A673 (cell line): ENCODE data around the gene GSTA1. TPM values are rescaled to one million over a fixed set of nuclear protein-coding genes. Genes with fewer than 3 reads are reported as not detected.
"Not testable (repeated sequence)": the region's sequence is repeated elsewhere in the genome, so short reads cannot be mapped to it uniquely, and the experiment has no call there.

Source experiments
- BruUV-seq: library from RNA; stranded (reverse); fragments of 400-500 nt; replicated peaks from 2 replicates; lab custom pipeline; 2021; lab: Mats Ljungman, UMichigan
- CTCF ChIA-PET: fragments of 300-600 bp; sonication (Branson Sonifier 250); formaldehyde crosslinking; loops from one replicate; lab custom pipeline; 2022; ENCODE audit warnings: antibody characterized with exemption; lab: Charles Lee
- POLR2A ChIA-PET: fragments of 300-600 bp; sonication (Branson Sonifier 250); formaldehyde crosslinking; loops from one replicate; lab custom pipeline; 2022; ENCODE audit warnings: antibody characterized with exemption; ENCODE audit not compliant: low non-redundant PET; lab: Charles Lee
- DNase-seq: peaks from one replicate; pipeline ENCODE4 v3.0.0-alpha.2; 2015; ENCODE audit warnings: low spot score
- H3K27ac ChIP-seq: fragments of 200-600 bp; sonication (generic); 2 replicates; pipeline ENCODE4 v1.5.1; 2016; ENCODE audit warnings: mixed run types, low read depth, mild to moderate bottlenecking, mixed read lengths, antibody characterized with exemption, low read length; ENCODE audit not compliant: poor library complexity, severe bottlenecking
- H3K27me3 ChIP-seq: fragments of 200-600 bp; sonication (generic); replicated peaks from 2 replicates; pipeline ENCODE4 v1.6.1; 2017; ENCODE audit warnings: mixed run types, low read depth, mild to moderate bottlenecking, mixed read lengths, antibody characterized with exemption, low read length; ENCODE audit not compliant: insufficient read depth, poor library complexity
- H3K36me3 ChIP-seq: fragments of 200-600 bp; sonication (generic); 2 replicates; pipeline ENCODE4 v1.6.1; 2016; ENCODE audit warnings: mixed run types, mild to moderate bottlenecking, mixed read lengths, antibody characterized with exemption, low read length; ENCODE audit not compliant: insufficient read depth, poor library complexity, severe bottlenecking
- H3K4me1 ChIP-seq: fragments of 200-600 bp; sonication (generic); 2 replicates; pipeline ENCODE4 v1.6.1; 2017; ENCODE audit warnings: mixed run types, mild to moderate bottlenecking, mixed read lengths, antibody characterized with exemption, low read length; ENCODE audit not compliant: insufficient read depth, poor library complexity, severe bottlenecking
- H3K4me3 ChIP-seq: fragments of 200-600 bp; sonication (generic); 2 replicates; pipeline ENCODE4 v1.5.1; 2016; ENCODE audit warnings: low read depth, mixed run types, mild to moderate bottlenecking, mixed read lengths, low read length; ENCODE audit not compliant: poor library complexity, severe bottlenecking
- H3K9me3 ChIP-seq: fragments of 200-600 bp; sonication (generic); 2 replicates; pipeline ENCODE4 v1.6.1; 2016; ENCODE audit warnings: mixed run types, low read depth, mild to moderate bottlenecking, mixed read lengths, antibody characterized with exemption, low read length; ENCODE audit not compliant: poor library complexity, severe bottlenecking
- CTCF ChIP-seq: fragments of 300-800, 200-600 bp; sonication (generic); conservative IDR thresholded peaks from 2 replicates; pipeline ENCODE4 v1.5.1; 2017; ENCODE audit warnings: low read depth, mild to moderate bottlenecking, antibody characterized with exemption, low read length, moderate library complexity, mixed read lengths
- EZH2 ChIP-seq: fragments of 200-600 bp; sonication (generic); IDR thresholded peaks from 2 replicates; pipeline ENCODE4 v1.6.1; 2017; ENCODE audit warnings: borderline replicate concordance, low read depth, mild to moderate bottlenecking, mixed read lengths, antibody characterized with exemption, low read length; ENCODE audit not compliant: poor library complexity, severe bottlenecking
- intact Hi-C: fragments of 100-400 bp; cut with micrococcal nuclease; formaldehyde crosslinking; loops from one replicate; pipeline ENCODE4 v1.10.0; 2022; ENCODE audit not compliant: unreplicated experiment
- total RNA-seq: library from RNA; stranded (reverse); gene quantifications from 2 replicates; pipeline ENCODE4 v1.2.3, GENCODE V29; 2021

The GSTA1 gene
- total RNA-seq, 1 experiment from 2014 or later: not detected

GRCh38 chr6:52790861-52791260 lies 12.8 kb downstream of the GSTA1 start:
- CTCF ChIA-PET: no interaction called here
- POLR2A ChIA-PET: no interaction called here
- Histone ChIP-seq H3K9me3 (no peaks in the 10 kb centered on the region), H3K4me3 (no peak overlapping the region), H3K27me3 (no peaks in the 10 kb centered on the region), H3K36me3 (no peaks in the 10 kb centered on the region), H3K4me1 (no peaks in the 10 kb centered on the region), H3K27ac (no peak overlapping the region)
- no peak for DNase-seq
- intact Hi-C loops: no loop called here
- TF ChIP-seq CTCF: no peak
- no peak for TF ChIP-seq EZH2
- BruUV-seq: no TSS peak

DNA sequence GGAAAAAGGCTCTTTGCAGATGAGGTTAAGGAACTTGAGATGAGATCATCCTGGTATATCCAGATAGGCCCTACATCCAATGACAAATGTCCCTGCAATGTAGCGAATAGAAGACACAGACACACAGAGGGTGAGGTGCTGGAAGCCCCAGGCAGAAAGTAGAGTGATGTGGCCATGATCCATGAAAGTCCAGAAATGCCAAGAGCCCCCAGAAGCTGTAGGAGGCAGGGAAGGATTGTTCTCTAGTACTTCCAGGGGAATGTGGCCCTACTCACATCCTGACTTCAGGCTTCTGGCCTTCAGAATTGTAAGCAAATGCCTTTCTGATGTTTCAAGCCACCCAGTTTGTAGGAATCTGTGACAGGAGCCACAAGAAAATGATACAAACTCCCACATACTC lies 14.0 kb downstream of the GSTA1 start:
- H3K27me3 ChIP-seq, H3K4me1 ChIP-seq, DNase-seq, BruUV-seq, H3K36me3 ChIP-seq, H3K9me3 ChIP-seq, CTCF ChIA-PET, H3K27ac ChIP-seq, POLR2A ChIA-PET, intact Hi-C loops, H3K4me3 ChIP-seq: not testable (repeated sequence)

DNA sequence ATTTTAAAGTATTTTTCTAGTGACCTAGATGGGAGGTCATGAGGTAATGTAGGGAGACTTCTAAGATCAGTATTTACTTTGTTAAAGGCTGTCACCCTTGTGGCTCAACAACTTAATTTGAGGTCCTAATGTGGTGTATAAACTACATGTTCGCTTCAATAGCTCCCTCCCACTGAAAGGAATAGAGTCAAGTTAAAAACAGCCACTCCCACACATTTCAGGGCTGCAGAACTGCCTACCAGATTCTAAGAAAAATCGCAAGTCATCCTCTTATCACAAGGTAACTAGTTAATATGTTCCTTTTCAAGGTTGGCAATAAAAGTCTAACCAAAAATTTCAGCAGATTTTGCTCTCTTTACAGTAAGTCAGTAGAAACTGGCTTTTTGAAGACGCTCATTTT lies 15.1 kb downstream of the GSTA1 start:
- POLR2A ChIA-PET: no interaction called here
- CTCF ChIA-PET: no interaction called here
- no peak overlapping the region for H3K27ac ChIP-seq
- H3K4me3 ChIP-seq: no peak overlapping the region
- no peaks in the 10 kb centered on the region for H3K36me3 ChIP-seq
- no peak for TF ChIP-seq EZH2
- TF ChIP-seq CTCF: no peak
- H3K9me3 ChIP-seq: no peaks in the 10 kb centered on the region
- H3K27me3 ChIP-seq: no peaks in the 10 kb centered on the region
- H3K4me1 ChIP-seq: no peaks in the 10 kb centered on the region
- BruUV-seq: no TSS peak
- DNase-seq: no peak
- intact Hi-C loops: no loop called here

GRCh38 chr6:52787917-52788316 lies 15.7 kb downstream of the GSTA1 start:
- intact Hi-C loops: no loop called here

More at GRCh38 chr6:52787917-52788316, 15.7 kb downstream of the GSTA1 start:
- Histone ChIP-seq H3K27ac (no peak overlapping the region), H3K4me1 (no peaks in the 10 kb centered on the region), H3K9me3 (no peaks in the 10 kb centered on the region), H3K4me3 (no peak overlapping the region), H3K27me3 (no peaks in the 10 kb centered on the region), H3K36me3 (no peaks in the 10 kb centered on the region)
- POLR2A ChIA-PET: no interaction called here
- DNase-seq: no peak
- TF ChIP-seq CTCF: no peak
- TF ChIP-seq EZH2: no peak
- BruUV-seq: no TSS peak
- CTCF ChIA-PET: no interaction called here
